Activated CD8-positive, alpha-beta memory T cell treated with anti-CD3 and anti-CD28 coated beads, Interleukin-2, amount 50 U/mL, for 48 hours (primary cell): ENCODE results near the gene NOD1.
"Not testable (repeated sequence)": the region's sequence is repeated elsewhere in the genome, so short reads cannot be mapped to it uniquely, and the experiment has no call there.

Experiments used
- DNase-seq: peaks from one replicate; pipeline ENCODE4 v3.0.0-alpha.2; 2020

Gene NOD1, protein sequence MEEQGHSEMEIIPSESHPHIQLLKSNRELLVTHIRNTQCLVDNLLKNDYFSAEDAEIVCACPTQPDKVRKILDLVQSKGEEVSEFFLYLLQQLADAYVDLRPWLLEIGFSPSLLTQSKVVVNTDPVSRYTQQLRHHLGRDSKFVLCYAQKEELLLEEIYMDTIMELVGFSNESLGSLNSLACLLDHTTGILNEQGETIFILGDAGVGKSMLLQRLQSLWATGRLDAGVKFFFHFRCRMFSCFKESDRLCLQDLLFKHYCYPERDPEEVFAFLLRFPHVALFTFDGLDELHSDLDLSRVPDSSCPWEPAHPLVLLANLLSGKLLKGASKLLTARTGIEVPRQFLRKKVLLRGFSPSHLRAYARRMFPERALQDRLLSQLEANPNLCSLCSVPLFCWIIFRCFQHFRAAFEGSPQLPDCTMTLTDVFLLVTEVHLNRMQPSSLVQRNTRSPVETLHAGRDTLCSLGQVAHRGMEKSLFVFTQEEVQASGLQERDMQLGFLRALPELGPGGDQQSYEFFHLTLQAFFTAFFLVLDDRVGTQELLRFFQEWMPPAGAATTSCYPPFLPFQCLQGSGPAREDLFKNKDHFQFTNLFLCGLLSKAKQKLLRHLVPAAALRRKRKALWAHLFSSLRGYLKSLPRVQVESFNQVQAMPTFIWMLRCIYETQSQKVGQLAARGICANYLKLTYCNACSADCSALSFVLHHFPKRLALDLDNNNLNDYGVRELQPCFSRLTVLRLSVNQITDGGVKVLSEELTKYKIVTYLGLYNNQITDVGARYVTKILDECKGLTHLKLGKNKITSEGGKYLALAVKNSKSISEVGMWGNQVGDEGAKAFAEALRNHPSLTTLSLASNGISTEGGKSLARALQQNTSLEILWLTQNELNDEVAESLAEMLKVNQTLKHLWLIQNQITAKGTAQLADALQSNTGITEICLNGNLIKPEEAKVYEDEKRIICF

DNA sequence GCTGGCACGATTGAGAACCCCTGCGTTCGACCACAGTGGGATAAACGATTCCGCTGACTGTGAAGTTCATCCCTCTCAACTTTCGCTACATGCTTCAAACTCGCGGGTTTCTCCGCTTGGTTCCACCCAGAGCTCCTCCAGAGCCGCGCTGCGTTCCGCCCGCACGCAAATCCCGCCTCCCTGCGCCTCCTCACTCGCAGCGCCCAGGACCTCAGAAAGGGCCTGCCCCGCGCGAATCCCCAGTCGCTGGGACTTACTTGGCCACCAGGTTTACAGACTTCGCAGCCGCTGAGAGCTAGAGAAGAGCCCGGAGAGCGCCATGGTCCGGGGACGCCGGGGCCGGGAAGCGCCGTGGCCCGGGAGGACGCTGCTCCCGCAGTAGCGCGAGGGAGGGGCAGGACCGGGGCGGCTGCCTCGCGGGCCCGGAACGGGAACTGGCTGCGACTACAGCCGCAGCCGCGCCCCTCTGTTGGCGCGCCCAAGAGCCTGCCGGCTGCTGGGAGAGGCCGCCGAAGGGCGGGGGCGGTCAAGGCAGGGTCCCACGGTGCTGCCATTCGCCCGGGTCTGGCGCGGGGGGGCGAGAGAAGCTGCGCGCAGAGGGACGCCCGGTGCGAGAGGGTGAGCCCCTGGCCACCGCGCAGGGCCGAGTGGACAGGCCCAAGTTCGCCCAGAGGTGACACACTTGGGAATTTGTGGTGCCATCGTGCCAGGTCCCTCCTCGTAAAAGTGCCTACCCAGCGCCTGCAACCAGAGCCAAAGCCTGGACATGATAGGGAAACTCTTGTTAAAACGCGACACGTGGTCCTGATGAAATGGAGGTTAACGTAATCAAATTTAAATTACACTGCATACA lies at the start of gene NOD1:
Gene NOD1, minus strand, starts transcription at position 436 of the 853 bp plus-strand sequence. CDS start 21,863 bp downstream, outside the sequence.
- peak; percentile 85 for DNase-seq

DNA sequence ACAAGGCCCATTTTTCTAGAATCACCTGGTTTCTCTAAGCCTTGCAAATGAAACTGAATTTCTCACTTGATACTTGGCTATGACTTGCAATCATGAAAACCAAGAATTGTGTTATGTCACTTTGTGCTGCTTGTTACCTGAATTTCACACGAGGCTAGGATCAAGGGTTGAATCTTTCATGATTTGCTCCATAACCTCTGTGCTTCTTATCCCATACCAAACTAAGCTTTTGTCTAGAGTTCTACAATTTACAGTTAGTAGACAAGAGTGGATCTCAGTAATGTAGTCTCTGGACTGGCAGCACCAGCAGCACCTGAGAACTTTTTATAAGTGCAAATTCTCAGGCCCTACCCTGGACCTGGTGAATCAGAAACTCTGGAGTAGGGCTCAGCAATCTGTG lies 48.7 kb upstream of the NOD1 start:
- DNase-seq: not testable (repeated sequence)

DNA sequence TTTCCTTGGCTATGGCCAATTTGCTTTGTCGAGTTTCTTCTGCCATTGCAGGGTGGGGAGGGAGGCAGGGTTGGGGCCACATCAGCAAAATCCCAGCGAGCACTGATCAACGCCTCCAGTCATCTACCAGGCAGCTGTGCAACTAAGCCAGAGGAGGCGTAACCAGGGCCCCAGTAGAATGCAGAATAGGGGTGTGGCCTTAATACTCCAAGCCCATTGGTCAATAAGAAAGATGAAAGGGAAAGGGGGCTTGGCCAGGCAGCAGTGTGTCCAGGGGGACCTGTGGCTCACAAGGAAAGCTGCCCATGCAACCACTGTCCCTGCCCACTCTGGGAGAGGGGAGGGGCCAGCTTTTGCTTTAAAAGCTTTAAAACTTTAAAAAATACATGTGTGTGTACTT lies 47.6 kb upstream of the NOD1 start:
- DNase-seq: no peak

DNA sequence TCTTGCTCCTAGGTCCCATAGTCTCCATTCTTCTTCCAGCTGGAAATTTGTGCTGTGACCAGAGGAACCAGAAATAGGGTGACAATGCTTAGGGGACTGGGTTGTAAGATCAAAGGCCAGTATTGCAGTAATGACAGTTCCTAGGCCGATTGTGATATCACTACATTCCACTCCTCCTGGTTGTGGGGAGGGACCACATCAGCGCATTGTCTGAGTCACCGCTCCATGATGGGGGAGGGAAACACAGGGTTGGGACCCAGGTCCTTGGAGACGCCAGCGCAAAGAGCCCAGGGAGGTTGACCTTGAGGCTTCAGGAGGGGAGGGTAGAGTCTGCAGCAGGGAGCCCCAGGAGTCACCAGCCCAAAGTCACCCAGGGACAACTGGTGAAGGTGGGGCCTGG lies 46.8 kb upstream of the NOD1 start:
- no peak for DNase-seq

DNA sequence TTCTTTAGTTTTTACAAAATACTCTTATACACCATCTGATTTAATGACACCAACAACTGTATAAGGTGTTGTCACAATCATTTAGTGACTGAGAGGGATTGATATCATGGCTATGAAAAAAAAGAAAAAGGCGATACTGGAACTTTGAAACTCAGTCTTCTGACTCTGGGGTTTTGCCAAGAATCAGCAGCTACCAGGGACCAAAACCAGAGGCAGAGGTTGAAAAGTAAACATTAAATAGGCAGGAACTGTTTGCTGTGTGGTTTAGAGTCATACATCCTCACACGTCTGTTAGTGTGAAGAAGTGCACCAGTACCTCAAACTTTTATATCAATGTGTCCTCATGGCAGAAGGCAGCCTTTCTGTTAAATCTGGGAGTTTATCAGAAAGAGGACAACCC lies 46.0 kb upstream of the NOD1 start:
- DNase-seq: no peak

DNA sequence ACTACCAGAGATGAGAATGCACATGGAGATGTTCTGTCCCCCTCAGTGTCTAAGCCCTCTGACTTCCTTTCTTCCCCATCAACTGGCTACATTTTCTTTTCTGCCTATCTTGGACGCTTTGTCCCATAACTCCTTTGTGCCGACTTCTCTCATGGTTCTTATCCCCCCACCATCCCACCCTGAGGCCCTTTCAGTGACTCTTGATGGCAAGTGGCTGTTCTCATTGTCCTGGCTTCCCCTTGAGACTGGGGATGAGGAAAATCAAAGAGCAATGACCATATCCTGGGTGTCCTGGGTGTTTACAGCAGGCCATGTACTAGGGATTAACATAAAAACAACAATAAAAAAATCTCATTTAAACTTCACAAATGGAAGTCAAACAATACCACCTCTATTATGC lies 44.9 kb upstream of the NOD1 start:
- no peak for DNase-seq

DNA sequence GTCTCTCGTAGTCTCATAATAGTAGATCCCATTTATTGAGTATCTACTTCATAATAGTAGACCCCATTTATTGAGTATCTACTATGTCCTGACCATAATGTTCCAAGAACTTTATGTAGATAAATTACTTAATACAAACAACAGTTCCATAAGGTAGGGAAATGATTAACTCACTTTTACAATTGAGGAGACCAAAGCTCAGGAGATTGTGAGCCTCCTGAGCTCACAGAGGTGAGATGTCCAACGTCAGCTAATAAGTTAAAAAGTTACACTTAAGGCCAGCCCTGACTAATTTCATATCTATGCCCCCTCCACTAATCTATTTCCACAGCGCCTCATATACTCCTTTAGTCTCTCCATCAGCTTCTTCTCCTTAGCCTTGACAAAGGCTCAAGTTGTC lies 43.6 kb upstream of the NOD1 start:
- no peak for DNase-seq

DNA sequence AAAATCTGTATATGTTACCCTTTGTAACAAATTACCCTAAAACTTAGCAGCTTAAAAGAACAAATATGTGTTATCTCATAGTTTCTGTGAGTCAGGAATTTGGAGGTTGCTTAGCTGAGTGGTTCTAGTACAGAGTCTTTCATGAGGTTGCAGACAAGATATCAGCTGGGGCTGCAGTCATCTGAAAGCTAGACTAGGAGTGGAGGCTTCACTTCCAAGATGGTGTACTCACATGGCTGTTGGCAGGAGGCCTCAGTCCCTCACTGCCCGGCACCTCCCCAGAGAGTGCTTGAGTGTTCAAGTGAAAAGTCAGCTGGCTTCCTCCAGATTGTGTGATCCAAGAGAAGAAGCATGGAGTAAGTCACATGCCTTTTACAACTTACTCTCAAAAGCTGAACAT lies 42.9 kb upstream of the NOD1 start:
- no peak for DNase-seq

DNA sequence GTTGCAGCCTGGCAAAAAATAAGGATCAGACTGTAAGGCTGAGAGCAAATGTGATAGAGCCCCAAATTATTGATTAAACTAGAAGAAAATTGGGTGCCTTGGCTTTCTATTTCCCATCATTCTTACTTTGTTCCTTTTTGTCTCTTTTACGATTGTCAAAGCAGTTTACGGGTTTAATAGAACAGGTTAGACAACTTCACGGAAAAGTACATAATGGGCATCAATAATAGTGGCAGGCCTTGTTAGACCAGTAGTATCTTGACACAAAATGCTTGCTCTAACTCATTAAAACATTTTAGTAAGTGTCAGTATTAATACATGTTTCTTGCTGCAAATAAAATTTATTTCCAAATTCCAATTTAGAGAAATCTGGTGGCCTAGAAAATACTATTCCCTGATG lies 40.5 kb upstream of the NOD1 start:
- DNase-seq: no peak

DNA sequence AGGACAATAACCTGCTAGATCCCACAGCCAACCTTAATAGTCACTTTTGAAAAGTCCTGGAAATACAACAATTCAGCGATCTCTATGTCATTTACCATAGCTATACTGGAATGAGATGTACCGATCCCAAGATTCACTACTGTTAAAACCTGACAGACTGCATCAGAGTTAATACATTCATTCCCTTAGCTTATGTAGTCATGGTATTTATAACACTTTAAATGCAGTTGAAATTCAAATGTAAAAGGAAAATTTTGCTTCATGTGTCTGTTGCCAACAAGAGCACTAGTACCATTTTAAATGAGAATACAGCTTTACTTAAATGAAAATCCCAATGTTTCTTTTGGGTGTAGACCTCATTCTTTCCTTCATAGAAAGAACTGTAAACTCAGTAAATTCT lies 37.2 kb upstream of the NOD1 start:
- DNase-seq: no peak

DNA sequence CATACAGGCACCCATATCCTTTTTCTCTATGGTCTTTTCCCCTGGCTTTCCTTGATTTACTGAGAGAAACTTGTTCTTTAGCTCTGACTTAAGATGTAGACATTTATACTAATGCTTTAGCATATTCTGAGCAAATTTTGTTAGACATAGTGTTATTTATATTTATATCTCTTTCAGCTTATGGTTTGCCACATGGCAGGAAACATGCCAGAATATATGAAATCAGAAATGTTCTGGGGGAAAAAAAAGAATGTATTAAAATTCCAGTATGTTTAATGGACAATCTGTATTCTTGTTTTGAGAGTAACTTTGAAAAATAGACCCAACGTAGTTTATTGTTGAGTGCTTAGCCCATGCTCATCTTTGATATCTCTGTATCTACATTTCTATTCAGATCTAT lies 36.2 kb upstream of the NOD1 start:
- no peak for DNase-seq

DNA sequence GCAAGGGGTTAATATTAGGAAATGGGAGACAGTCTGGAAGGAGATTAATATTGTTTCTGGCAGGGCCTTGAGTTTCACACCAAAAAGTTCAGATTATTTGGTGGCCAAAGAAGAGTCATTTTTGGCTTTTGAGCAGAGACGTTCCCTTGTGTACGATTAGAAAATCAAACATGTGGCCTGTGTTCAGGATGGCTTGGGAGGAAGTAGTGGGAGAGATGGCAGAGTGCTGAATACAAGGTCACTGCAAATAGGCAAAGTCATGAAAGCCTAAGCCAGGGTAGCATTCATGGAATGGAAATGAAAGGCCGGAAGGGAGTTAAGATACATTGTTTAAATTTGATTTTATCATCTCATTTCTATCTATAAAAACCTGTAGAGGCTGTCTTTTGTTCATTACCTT lies 35.6 kb upstream of the NOD1 start:
- no peak for DNase-seq

DNA sequence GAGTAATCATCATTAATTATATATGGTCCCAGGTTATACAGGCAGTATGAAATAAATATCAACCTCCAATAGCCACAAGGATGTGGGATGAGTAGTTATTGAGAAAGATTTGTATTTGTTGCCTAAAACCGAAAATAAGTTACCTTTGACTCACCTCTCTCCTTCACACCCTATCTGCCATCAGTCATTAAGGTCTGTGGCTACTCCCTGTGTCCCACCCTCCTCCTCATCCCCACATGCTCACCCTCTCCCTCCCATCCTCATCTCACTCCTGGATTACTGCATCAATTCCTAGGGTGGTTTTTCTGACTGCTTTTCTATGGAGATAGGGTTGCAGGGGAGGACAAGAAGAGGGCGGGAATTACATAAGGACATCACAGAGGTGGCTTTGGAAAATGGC lies 35.2 kb upstream of the NOD1 start:
- DNase-seq: no peak

DNA sequence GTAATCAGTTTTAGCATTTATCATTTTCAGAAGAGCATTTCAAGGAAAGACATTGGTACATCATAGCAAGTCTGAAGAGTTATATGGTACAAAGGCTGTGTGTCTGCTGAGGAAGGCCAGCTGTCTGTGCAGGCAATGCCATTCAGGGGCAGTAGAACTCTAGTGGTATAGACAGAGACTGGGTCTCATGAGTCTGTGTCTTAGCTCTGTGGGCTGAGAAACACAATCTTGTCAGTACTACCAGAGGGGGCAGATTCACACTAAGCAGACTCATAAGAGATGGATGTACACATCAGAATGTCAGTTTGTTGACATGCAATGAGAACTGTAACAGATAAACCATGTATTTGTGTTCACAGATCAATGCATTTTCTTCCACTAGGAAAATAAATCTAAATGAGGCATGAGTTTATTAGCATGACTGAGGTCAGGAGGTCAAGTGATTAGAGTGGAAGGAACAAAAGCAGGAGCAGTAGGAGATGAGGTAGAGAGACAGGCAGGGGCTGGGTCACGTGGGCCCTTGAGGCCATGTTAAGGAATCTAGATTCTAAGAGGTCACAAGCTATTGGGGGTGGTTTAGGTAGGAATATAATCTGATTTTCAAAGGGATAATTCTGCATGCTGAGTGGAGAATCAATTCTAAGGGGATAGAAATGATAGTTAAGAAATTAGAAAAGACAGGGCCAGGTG lies 33.5 kb upstream of the NOD1 start:
- DNase-seq: no peak

DNA sequence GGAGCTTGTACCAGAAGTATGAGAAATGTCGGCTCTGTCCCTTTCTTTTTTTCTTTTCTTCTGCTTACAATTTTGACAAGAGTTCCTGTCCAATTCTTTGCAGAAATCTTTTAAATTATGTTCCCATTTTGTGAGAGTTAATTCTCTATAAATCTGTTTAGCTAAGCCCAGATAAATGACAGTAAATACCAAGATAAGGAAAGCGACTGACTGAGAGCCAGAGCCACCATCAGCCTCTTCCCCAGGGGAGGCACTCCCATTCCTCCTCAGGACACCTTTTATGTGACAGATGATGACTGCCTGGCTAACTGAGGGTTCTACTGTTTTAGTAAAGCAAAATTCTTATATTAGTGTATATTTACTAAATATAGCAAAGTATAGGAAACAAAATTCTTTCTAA lies 32.9 kb upstream of the NOD1 start:
- no peak for DNase-seq

DNA sequence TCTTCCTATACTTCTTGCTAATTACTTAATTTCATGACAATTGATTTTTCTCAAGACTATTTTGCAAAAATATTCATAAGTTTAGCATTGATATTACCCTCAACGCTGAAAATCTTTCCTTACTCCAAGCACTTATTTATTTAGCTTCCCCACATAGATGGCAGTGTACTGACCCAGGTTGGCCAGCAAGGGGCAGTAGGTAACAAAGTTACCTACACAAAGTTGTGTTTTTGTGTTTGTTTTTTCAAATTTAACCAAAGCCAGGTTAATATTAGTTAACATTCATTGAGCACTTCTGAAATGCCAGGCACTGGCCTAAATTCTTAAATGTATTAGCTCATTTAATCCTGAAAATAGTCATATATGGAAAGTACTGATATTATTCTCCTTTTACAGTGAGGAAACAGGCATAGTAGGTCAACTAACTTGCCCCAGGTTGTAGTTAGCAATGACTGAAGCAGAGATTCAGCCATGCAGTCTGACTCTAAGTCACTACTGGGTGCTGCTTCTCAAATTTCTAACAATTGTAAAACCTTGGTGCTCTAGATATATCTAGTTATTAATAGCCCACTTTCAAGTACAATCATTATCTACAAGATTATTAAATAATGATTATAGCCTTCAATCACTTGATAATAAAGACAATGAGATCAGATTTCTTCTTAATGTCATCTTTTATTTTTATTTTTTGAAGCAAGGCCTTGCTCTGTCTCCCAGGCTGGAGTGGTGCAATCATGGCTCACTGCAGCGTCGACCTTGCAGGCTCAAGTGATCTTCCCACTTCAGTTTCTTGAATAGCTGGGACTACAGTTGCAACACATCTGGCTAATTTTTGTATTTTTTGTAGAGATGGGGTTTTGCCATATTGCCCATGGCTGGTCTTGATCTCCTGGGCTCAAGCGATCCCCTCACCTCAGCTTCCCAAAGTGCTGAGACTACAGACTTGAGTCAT lies 31.8 kb upstream of the NOD1 start:
- no peak for DNase-seq

DNA sequence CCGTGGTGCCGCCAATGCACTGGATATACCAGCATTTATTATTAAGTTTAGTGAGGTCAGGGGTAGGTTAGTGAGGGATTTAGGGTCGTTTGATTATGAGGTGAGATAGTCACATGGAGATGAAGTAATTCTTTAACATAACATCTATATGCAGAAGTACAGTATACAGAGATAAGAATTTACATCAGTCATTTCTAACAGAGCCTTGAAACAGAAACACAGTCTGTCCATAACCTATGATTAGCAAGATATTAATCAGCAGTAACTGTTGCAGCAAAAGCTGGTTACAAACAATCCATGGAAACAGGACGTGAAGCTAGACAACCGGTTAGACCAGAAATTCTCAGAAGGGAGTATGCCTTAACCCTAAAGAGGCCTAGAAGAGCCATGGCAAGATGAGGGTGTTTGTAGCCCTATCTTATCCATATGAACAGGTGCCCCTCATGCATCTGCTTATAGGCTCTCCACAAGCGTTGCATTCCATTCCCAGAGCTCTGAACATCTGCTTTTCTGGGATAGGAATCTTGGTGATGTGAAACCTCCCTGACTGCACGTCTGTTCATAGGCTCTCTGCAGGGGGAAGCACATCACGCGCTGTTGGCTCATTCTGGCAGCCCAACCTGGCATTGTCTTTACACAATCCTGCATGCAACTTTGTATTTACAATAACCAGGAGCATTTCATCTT lies 30.7 kb upstream of the NOD1 start:
- not testable (repeated sequence) for DNase-seq

DNA sequence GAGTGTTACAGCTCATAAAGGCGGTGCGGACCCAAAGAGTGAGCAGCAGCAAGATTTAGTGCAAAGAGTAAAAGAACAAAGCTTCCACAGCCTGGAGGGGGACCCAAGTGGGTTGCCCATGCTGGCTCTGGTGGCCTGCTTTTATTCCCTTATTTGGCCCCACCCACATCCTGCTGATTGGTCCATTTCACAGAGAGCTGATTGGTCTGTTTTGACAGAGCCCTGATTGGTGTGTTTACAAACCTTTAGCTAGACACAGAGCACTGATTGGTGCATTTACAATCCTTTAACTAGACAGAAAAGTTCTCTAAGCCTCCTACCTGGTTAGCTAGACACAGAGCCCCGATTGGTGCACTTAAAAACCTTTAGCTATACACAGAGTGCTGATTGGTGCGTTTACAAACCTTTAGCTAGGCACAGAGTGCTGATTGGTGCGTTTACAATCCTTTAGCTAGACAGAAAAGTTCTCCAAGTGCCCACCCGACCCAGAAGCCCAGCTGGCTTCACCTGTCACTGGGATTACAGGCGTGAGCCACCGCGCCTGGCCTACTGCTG lies 28.8 kb upstream of the NOD1 start:
- not testable (repeated sequence) for DNase-seq

DNA sequence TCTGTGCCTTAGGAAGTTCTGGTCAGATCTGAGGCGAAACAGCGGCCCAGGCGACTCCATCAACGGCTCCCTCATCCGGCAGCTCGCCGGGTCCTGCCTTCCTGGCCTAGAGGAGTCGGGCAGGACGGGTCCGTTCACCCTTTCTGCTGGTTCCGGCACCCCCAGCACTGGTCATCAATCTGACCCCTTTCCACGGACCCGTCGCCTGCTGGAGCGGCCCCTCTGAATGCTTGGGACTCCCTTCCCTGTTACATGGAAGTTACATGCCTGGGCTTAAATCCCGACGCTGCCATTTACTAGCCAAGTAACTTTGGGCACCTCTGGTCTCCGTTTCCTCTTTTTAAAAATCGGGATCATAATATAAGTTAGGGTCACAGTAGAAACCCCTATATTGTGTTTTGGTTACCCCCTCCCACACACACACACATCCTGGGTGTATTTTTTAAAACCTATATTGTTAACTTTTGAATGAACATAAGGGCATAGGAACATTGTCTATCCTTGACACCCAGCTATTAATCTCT lies 26.7 kb upstream of the NOD1 start:
- no peak for DNase-seq
